Activated CD4-positive, CD25-positive, alpha-beta regulatory T cell treated with anti-CD3 and anti-CD28 coated beads, Interleukin-2, amount 50 U/mL, for 24 hours (primary cell): ENCODE results near the gene PLD2.

Experiments used
- ATAC-seq, 2 donors: fragments of 150-1000 bp; cut with Tn5 transposase; one replicate each; pipeline ENCODE4 v1.10.0; 2021; ENCODE audit warnings: mild to moderate bottlenecking in 1 of 2, moderate library complexity in 1 of 2

The PLD2 gene, protein sequence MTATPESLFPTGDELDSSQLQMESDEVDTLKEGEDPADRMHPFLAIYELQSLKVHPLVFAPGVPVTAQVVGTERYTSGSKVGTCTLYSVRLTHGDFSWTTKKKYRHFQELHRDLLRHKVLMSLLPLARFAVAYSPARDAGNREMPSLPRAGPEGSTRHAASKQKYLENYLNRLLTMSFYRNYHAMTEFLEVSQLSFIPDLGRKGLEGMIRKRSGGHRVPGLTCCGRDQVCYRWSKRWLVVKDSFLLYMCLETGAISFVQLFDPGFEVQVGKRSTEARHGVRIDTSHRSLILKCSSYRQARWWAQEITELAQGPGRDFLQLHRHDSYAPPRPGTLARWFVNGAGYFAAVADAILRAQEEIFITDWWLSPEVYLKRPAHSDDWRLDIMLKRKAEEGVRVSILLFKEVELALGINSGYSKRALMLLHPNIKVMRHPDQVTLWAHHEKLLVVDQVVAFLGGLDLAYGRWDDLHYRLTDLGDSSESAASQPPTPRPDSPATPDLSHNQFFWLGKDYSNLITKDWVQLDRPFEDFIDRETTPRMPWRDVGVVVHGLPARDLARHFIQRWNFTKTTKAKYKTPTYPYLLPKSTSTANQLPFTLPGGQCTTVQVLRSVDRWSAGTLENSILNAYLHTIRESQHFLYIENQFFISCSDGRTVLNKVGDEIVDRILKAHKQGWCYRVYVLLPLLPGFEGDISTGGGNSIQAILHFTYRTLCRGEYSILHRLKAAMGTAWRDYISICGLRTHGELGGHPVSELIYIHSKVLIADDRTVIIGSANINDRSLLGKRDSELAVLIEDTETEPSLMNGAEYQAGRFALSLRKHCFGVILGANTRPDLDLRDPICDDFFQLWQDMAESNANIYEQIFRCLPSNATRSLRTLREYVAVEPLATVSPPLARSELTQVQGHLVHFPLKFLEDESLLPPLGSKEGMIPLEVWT

DNA sequence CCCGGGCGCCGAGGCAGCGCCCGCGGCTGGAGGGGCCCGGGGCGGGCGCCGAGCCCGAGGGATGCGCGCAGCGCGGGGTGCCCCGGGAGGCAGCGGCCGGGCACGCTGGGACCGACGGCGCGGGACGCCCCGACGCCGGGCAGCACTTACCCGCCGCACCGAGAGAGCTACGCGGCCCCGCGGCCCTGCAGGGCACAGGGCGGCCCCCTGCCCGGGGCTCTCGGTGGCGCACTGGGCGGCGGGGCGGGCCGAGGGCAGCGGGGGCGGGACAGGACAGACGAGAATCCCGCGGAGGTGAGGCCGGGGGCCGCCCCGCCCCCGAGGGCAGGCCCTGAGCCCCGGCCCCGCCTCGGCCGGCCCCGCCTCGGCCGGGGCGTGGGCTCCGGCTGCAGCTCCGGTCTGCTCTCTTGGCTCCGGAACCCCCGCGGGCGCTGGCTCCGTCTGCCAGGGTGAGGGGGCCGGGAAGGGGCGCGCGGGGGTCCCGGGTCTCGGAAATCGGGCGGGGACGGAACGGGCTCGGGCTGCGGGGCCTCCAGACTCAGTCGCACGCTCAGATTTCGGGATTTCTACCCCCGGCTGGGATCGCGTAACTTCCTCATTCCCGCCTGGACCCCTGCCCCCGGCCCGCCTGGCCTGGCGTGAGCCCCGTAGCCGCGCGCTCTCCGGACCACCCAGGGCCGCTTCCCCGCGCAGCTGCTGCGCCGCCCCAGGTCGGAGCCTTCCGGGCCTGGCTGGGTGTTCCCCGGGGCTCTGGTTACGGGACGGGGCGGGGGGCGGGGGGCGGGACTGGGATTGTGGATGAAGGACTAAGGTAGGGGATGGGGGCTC is at the start of gene PLD2:
Gene PLD2 (plus strand): TSS at position 376 of the 828 bp plus-strand sequence. CDS start 621 bp downstream, outside the sequence.
- ATAC-seq, result peak; percentile 98 to 99

DNA sequence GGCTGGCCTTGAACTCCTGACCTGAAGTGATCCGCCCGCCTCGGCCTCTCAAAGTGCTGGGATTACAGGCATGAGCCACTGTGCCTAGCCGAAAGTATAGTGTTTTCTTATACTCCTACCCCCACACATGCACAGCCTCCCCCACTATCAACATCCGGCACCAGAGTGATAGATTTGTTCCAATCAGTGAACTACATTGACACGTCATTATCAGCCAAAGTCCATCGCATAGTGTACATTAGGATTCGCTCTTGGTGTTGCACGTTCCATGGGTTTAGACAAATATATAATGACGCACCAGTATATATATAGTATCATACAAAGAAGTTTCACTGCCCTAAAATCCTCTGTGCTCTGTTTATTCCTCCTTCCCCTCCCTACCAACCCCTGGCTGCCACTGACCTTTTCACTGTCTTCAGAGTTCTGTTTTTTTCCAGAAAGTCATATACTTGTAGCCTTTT is 47.1 kb upstream of the PLD2 start:
- no peak for ATAC-seq

DNA sequence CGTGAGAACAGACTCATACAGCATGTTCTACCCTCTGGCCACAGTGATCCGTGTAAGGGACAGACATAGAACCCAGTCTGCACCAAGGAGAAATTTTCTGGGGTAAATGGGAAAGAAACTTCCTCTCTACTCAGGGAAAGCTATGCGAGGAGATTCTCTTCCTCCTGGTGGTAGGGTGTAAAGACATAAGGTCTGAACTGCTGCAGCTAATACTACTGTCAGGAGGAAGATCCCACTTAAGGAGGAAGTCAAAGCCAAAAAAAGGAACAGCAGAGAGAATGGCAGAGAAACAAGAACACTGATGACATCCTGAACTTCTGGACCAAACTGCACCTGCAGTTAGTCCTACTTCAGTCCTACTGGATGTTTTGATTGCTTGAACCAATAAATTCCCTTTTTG is 42.4 kb upstream of the PLD2 start:
- no peak for ATAC-seq

DNA sequence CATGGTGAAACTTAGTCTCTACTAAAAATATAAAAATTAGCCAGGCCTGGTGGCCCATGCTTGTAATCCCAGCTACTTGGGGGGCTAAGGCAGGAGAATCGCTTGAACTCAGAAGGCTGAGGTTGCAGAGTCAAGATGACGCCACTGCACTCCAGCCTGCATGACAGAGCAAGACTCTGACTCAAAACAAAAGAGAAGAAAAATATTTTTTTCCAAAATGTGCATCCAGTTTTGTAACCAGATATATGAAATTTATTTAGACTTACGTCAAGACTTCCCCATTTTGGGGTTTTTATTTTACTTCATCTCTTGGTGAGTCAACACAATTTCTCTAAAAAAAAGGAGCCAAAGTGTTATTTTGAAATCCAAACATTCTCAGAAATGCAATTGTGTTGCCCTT is 40.8 kb upstream of the PLD2 start:
- no peak for ATAC-seq

DNA sequence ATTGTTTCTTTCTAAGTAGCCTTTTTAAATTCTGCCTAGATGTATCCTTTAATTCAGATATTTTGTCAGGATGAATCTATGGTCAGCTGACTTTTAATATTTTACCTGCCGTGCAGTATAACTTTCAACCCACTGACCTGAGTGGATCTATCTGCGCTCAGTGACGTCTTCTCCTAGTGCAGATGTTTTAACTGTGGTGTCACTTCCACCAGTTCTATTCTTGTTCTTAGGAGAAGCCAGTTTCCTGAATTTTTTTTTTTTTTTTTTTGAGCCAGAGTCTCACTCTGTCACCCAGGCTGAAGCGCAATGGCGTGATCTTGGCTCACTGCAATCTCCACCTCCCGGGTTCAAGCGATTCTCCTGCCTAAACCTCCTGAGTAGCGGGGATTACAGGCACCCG is 40.2 kb upstream of the PLD2 start:
- no peak for ATAC-seq

DNA sequence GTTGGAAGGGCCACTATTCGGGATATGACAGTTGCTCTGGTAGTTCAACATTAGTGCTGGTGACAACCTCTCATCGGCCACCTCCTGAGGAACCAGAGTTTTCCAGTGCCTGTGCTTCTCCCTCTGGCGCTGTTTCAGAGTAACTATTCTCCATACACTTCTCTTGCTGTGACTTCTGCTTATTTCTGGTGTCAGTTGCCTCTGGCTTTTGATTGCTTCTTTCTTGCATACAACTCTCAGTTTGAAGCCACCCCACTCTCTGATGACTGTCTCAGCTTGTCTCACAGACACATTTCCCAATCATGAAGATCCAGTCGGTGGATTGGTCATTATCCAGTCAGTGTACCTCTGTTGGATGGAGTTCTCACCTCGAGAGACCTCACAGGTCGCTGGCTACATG is 38.7 kb upstream of the PLD2 start:
- ATAC-seq, result no peak

DNA sequence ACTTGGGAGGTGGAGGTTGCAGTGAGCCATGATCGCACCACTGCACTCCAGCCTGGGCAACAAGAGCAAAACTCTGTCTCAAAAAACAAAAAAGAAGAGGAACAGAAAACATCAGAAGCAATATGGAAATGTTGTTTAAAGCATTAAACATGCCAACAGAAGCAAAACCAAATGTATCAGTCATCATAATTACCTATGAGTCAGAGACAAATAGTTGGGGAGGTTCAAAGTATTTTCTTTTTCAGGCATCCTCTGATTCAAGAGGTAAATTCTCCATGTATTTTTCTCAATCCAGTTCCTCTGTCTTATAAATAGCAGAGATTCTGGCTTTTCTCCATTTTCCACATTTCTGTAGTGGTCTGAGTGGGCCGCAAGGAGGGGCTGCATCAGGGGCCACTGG is 37.3 kb upstream of the PLD2 start:
- peak in 1 of 2 donors; percentile 53 for ATAC-seq

DNA sequence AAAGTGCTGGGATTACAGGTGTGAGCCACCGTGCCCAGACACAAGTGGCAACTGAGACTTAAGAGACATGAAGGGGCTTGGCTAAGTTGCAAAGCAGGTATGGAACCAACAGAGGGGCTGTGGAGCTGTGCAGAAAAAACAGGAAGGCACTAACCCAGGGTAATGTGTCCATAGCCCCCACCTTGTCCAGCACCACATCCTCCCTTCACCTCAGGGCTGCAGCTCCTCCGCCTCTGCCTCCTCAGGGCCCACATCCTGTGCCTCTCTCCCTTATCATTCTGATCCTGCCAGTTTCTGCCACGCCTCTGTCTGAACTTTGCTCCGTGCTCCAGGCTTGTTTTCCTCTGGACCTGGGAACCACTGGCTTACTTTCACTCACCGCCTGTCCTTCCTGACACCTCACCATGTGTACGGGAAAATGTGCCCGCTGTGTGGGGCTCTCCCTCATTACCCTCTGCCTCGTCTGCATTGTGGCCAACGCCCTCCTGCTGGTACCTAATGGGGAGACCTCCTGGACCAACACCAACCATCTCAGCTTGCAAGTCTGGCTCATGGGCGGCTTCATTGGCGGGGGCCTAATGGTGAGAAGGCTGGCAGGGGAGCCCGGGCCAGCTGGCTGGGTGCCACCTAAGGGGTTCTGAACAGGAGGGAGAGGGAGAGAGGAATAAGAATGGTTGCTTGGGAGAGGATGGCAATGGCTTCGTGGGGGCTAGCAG is 35.3 kb upstream of the PLD2 start, which contains the start of gene TM4SF5:
Gene TM4SF5 (plus strand): TSS at position 368 of the 716 bp plus-strand sequence. CDS start 37 bp downstream, at position 405.
- ATAC-seq, result no peak

DNA sequence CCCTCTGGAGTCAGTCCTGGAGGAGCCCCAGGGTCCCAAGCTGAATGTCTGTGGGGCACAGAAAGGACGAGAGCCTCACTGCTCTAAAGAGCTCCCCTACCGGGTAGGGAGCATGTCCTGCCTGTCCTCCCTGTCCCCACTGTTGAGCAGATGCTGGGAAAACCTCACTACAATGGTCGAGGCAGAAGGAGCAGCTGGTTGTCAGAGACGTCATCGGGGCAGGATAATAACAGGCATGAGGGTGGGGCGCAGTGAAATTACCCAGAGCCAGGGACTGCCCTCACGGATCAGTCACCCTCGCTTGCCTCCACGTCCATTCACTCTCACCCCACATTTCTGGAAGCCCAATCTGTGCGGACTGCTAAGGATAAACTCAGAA is 34.7 kb upstream of the PLD2 start:
- ATAC-seq, result no peak

DNA sequence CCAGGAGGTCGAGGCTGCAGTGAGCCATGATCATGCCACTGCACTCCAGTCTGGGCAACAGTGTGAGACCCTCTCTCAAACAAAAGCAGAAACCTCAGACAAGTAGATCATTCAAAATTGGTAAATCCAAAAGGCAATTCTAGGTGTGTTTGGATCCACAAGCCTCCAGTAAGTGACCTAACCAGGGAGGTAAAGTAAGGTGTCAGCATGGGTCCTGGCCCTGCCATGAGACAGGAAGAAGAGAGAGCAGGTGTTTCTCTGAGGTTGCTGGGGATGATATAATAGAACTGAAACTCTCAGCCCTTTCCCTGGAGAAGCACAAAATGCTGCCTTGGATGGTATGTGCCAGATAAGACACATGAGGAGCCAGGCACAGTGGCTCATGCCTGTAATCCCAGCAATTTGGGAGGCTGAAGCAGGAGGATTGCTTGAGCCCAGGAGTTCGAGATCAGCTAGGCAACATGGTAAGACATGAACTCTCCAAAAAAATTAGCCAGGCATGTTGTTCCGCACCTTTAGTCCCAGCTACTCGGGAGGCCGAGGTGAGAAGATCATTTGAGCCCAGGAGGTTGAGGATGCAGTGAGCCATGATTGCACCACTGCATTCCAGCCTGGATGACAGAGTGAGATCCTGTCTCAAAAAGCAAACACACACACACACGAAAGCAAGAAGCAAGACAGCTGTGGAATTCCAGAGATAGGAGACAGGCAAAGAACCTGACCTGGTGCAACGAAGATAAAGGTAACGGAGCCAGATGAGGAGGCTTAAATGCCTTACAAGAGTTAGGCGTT is 28.8 kb upstream of the PLD2 start:
- no peak for ATAC-seq

DNA sequence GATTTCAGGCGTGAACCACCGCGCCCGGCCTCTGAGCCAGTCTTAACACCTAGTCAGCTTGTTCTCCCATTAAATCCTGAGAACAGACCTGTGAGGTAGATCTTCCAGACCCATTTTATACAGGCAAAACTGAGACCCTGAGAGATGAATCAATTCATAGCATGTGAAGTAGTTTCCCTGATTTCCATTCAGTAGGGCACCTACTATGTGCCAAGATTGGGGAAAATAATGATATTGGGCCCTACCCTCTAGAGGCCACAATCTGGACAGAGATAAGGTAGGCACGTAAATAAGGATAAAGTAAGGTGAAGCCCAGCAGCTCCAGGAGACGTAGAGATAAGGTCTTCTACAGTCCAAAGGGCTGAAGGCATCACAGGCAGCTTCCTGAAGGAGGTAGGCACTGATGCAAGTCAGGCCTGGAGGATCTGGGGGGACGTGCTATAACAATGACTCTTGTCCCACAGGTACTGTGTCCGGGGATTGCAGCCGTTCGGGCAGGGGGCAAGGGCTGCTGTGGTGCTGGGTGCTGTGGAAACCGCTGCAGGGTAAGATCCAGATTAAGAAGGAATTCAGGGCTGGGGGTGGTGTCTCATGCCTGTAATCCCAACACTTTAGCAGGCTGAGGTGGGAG is 26.5 kb upstream of the PLD2 start:
- ATAC-seq, result no peak

DNA sequence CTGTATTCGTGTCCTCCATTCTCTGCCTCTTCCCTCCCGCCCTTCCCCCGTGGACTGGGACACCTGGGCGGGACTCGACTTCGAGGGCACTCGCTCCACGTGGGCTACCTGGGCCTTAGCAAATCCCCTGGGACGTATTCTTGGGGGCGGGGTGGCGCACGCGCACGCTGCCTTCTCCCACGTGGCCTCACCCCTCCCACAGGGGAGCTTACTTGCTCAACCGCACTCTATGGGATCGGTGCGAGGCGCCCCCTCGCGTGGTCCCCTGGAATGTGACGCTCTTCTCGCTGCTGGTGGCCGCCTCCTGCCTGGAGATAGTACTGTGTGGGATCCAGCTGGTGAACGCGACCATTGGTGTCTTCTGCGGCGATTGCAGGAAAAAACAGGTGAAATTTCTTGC is 24.3 kb upstream of the PLD2 start:
- ATAC-seq, result no peak

DNA sequence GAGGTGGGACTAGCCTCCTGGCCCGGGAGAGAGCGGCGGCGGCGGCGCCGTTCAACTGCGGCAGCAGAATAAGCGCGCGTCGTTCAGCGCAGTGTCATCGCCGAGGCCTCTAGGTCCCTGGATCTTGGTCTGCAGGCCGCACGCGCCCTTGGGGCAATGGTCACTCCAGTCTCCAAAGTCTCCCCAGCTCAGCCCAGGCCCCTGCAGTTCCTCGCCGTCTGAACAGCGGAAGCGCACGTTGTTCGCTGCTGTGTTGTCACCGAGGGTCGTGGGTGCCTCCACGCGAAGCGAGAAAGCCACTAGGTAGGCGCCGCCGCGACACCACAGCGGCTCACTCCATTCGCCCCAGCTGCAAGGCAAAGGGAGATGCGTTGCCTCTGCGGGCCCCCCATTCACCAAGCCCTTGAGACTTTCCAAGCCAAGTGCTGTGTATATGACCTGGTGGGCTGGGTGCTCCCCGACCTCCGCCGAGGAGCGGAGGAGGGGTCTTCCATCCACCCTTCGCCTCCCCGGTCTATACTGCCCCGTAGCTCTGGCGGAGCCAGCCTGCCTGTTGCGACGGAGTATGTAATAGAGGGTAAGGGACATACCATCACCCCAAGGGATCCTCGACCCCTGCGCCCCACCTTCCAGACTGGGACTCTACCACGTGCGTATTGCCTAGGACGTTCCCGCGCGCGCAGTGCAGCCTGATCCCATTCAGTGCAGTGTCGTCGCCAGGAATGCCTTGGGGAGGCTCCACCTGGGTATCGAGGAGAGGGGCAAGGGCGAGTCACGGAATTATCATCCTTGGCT is 21.4 kb upstream of the PLD2 start:
- no peak for ATAC-seq

DNA sequence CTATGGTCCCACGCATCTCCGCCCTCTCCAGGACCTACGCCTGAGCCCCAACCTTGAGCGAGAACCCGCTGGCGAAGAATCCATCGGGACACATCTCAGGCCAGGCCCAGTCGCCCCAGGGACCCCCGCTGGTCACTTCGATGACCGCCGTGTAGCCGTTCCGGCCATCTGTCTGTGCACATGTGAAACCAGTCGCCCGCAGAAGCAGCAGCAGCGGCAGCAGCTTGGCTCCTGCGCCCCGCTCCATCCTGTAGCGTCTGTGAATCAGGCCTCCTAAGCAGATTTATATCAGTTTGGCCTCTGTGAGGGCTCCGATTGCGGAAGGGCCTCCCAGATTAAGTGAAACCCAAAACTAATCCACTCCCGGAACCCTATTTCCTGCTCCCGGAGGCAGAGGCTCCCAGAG is 20.8 kb upstream of the PLD2 start, which contains the start of gene VMO1:
Gene VMO1 (minus strand): TSS at position 259 of the 406 bp plus-strand sequence. CDS start 12 bp downstream, at position 247.
- no peak for ATAC-seq

DNA sequence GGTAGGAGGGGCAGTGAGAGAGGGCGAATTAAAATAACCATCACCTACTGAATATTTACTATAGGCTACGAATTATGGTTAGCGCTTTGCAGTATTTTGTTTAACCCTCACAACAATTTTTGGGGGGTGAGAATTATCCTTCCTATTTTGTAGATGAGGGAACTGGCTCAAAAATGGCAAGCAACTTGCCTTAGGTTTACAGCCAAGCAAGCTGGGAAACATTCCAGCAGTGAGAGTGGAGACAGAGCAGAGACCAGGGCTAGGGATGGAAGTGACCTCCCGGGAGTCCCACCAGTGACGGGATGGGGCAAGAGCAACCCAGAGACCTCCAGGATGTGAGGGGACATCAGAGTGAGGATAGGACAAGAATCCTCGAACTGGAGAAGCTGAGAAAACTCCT is 20.4 kb upstream of the PLD2 start:
- no peak for ATAC-seq

DNA sequence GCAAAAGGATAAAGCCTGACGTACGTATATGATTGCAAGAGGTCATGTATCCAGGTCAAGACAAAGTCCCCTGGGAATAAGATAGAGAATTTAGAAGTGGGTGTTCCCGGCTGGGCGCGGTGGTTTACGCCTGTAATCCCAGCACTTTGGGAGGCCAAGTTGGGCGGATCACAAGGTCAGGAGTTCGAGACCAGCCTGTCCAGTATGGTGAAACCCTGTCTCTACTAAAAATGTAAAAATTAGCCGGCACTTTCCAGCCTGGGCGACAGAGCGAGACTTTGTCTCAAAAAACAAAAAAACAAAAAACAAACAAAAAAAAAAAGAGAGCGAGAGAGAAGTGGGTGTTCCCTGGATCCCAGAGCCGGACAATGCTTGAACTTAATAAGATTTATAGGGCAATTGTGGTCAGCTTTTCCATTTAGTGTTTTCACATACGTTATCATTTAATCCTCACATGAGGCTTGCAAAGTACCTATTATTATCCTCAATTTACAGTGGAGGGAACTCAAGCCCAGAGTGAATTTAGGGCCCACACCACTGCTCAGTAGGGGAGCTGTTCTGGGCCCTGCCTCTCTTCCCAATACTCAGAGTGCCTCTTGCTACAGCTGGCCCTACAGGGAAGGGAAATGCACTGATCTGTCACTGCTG is 18.7 kb upstream of the PLD2 start:
- no peak for ATAC-seq

DNA sequence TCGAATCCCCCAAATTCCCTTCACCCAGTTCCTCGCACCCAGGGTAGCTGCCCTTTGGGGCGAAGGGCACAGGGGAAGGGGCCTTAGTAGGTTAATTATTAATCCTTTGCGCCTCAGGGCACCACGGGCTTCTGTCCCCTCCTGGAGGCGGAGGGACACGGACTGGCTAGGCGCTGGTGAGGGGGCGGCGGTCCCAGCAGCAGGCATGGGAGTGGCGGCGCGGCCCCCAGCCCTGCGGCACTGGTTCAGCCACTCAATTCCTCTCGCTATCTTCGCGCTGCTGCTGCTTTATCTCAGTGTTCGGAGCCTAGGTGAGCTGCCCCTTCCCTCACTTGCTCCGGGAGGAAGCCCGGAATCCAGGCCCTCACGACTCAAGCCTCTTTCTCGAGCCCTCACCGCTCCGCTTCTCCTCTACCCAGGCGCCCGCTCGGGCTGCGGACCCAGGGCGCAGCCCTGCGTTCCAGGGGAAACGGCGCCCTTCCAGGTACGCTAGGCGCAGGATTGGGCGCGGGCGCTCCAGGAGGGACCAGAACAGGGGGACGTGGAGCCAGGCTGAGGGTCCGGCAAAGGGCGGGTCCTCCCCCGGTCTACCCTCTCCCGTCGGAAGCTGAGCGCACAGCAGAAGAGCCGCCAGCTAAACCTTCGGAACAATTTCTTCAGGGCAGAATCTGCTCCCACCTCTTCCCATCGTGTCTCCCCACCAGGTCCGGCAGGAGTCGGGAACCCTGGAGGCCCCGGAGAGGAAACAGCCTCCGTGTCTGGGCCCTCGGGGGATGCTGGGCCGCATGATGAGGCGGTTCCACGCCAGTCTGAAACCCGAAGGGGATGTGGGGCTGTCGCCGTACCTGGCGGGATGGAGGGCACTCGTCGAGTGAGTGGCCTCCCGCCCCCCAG is 17.9 kb upstream of the PLD2 start, which contains the start of gene GLTPD2:
Gene GLTPD2 (plus strand): TSS at position 158 of the 894 bp plus-strand sequence. CDS start 48 bp downstream, at position 206.
- ATAC-seq, result no peak

DNA sequence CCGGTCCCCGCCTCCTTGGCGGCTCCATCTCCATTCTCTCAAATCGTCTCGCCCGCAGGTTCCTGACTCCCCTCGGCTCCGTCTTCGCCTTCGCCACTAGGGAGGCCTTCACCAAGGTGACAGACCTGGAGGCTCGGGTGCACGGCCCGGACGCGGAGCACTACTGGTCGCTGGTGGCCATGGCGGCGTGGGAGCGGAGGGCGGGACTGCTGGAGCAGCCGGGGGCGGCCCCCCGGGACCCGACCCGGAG is 17.3 kb upstream of the PLD2 start:
- no peak for ATAC-seq
